HEK293T (cell line): ENCODE results near the gene EXOC6B.
A peak's percentile ranks its signal among the peaks of the same experiment; 100 is the strongest.

Source experiments
- CTCF ChIA-PET: fragments of 350-600 bp; formaldehyde crosslinking; extraction: SDS; loops from one replicate; lab custom pipeline; 2021; ENCODE audit warnings: antibody characterized with exemption, inconsistent platforms; lab: Yijun Ruan, JAX
- POLR2A ChIA-PET: fragments of 350-600 bp; formaldehyde crosslinking; extraction: SDS; loops from one replicate; lab custom pipeline; 2020; ENCODE audit warnings: antibody characterized with exemption, inconsistent platforms; lab: Yijun Ruan, JAX
- DNase-seq: peaks from one replicate; pipeline ENCODE4 v3.0.0; 2012; ENCODE audit warnings: mixed read lengths; ENCODE audit errors: extremely low spot score
- ARNT ChIP-seq: fragments of 450-650 bp; IDR thresholded peaks from 2 replicates; pipeline ENCODE4 v1.6.1; 2017; ENCODE audit warnings: mild to moderate bottlenecking
- BHLHE40 ChIP-seq: fragments of 450-650 bp; IDR thresholded peaks from 2 replicates; pipeline ENCODE4 v1.6.1; 2016; ENCODE audit warnings: mild to moderate bottlenecking, moderate library complexity, borderline replicate concordance
- CTBP1 ChIP-seq: fragments of 450-650 bp; IDR thresholded peaks from 2 replicates; pipeline ENCODE4 v1.6.1; 2016; ENCODE audit warnings: borderline replicate concordance
- ELF4 ChIP-seq: fragments of 450-650 bp; IDR thresholded peaks from 2 replicates; pipeline ENCODE4 v1.6.1; 2017; ENCODE audit warnings: antibody characterized with exemption
- FOXA1 ChIP-seq: fragments of 450-650 bp; IDR thresholded peaks from 2 replicates; pipeline ENCODE4 v1.6.1; 2016; ENCODE audit warnings: mild to moderate bottlenecking
- FOXK2 ChIP-seq: fragments of 450-650 bp; IDR thresholded peaks from 2 replicates; pipeline ENCODE4 v1.6.1; 2016; ENCODE audit warnings: mild to moderate bottlenecking
- FOXM1 ChIP-seq: fragments of 450-650 bp; IDR thresholded peaks from 2 replicates; pipeline ENCODE4 v1.6.1; 2017; ENCODE audit warnings: mild to moderate bottlenecking, borderline replicate concordance
- HDGF ChIP-seq: fragments of 450-650 bp; IDR thresholded peaks from 2 replicates; pipeline ENCODE4 v1.6.1; 2017; ENCODE audit warnings: antibody characterized with exemption, borderline replicate concordance
- L3MBTL2 ChIP-seq: fragments of 450-650 bp; conservative IDR thresholded peaks from 2 replicates; pipeline ENCODE4 v1.6.1; 2016; ENCODE audit warnings: mild to moderate bottlenecking
- LEF1 ChIP-seq: fragments of 450-650 bp; IDR thresholded peaks from 2 replicates; pipeline ENCODE4 v1.6.1; 2017; ENCODE audit warnings: mild to moderate bottlenecking, borderline replicate concordance
- NFRKB ChIP-seq: fragments of 450-650 bp; IDR thresholded peaks from 2 replicates; pipeline ENCODE4 v1.6.1; 2016; ENCODE audit warnings: mild to moderate bottlenecking, moderate library complexity
- SP1 ChIP-seq: fragments of 450-650 bp; IDR thresholded peaks from 2 replicates; pipeline ENCODE4 v1.6.1; 2017
- SUZ12 ChIP-seq: fragments of 450-650 bp; IDR thresholded peaks from 2 replicates; pipeline ENCODE4 v1.6.1; 2016; ENCODE audit warnings: mild to moderate bottlenecking
- TARDBP ChIP-seq: fragments of 450-650 bp; IDR thresholded peaks from 2 replicates; pipeline ENCODE4 v1.6.1; 2016
- ZNF384 ChIP-seq: fragments of 450-650 bp; IDR thresholded peaks from 2 replicates; pipeline ENCODE4 v1.6.1; 2016
- TF ChIP-seq, protein P1 (sequence below): fragments of 450-650 bp; IDR thresholded peaks from 2 replicates; pipeline ENCODE4 v1.6.1; 2016

EXOC6B gene

DNA sequence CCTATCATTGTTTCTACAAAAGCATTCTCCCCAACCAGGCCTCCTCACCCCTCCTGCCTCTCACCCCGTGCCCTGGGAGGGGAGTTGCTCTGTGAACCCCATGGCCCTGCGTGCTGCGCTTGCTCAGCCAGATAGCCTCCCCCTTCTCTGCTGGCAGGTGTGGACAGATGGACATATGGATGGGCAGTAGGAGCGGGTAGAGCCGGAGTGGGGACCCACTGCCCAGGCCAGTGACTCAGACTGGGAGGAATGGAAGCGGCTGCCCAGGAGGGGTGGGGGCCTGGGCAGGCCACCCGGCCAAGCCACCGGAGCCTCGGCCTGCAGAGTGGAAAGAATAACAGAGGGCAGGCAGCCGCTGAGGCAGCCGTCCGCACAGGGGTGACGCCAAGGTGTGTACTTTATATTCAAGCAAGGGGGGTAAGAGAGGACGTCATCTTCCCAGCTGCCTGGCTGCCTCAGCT is 686.9 kb downstream of the EXOC6B start:
- ChIA-PET CTCF (interaction anchor here (1.1 to 1.6 kb wide), 2 partner anchors 215 to 593 kb away, joined by 3 to 4 read pairs; no protein-coding TSS in a partner anchor), POLR2A (no interaction called here)
- TF ChIP-seq SUZ12 (no peak), HDGF (no peak), FOXK2 (no peak), FOXM1 (no peak), SP1 (no peak), NFRKB (no peak), ZNF384 (no peak), ARNT (no peak), BHLHE40 (no peak), ELF4 (no peak), FOXA1 (no peak)
- TF ChIP-seq, protein P1, sequence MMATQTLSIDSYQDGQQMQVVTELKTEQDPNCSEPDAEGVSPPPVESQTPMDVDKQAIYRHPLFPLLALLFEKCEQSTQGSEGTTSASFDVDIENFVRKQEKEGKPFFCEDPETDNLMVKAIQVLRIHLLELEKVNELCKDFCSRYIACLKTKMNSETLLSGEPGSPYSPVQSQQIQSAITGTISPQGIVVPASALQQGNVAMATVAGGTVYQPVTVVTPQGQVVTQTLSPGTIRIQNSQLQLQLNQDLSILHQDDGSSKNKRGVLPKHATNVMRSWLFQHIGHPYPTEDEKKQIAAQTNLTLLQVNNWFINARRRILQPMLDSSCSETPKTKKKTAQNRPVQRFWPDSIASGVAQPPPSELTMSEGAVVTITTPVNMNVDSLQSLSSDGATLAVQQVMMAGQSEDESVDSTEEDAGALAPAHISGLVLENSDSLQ, result no peak
- DNase-seq, result no peak

DNA sequence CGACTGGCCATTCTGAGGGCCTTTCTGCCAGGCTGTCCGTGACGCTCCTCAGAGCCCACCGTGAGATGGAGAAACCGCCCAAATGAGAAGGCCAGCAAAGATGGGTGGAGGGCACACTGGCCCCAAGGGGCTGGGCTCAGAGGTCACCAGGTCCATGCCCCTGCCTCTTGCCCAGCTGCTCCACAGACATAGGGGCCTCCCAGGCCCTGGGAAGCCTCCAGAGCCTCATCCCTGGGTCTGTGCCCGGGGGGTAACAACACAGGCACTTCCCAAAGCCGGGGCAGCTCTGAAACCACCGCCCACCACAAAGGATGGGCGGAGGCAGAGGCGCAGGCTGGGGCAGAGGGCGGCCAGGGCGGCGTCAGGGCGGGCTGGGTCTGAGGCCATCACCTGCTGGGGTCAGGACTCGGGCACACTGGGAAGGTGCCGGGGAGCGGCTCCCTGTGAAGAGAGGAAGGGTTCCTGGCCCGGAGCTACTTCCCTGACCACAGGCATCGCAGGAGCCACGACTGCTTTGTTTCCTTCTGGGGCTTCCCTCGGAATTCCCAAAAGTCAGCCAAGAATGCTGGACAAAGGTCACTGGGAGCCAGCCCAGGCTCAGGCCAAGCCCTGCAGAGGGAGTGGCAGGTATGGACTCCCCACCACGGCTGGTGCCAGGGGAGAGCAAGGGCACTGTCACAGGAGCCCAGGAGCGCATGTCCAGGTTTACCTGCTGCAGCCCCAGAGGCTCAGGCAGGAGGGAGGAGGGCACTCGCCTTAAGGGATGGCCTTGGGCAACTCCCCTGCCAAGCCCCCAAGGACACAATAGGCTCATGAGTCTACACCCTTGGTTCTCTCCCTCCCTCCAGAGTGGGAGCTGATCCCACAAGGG is 687.6 kb downstream of the EXOC6B start:
- TF ChIP-seq FOXK2, result no peak
- no peak for TF ChIP-seq L3MBTL2
- TF ChIP-seq BHLHE40, result no peak
- TF ChIP-seq TARDBP, result no peak
- TF ChIP-seq HDGF, result no peak
- TF ChIP-seq ARNT, result no peak
- TF ChIP-seq ELF4, result no peak
- ChIA-PET CTCF (interaction anchor here (0.7 to 1.6 kb wide), 3 partner anchors 214 to 618 kb away, joined by 3 to 4 read pairs (median 3); no protein-coding TSS in a partner anchor), POLR2A (no interaction called here)
- no peak for DNase-seq

DNA sequence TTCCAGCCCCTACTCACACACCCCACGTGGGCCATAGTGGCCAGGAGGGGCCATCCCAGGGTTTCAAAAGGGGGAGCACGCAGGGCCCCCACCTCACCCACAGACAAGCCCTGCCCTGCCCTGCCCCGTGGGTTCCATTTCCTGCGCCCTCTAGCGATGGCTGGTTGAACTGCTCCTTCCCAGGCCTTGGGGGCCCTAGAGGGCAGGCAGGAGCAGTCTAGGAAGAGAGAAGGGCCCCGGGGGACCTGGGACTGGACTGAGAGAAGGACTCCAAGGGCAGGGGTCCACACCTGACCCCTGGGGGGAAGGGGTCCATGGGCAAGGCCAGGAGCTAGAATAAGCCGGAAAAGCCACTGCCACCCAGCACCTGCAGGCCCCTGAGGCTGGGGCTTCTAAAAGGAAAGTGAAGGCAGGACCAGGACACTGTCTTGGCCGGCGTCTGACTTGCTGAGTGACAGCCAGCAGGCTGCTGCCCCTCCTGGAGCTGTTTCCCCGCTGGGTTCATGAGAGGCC is 688.3 kb downstream of the EXOC6B start:
- CTCF ChIA-PET, result interaction anchor here (0.6 to 1.1 kb wide), 3 partner anchors 9 to 619 kb away, joined by 3 read pairs; no protein-coding TSS in a partner anchor
- POLR2A ChIA-PET, result no interaction called here
- TF ChIP-seq CTBP1 (no peak), LEF1 (no peak), FOXK2 (no peak), ELF4 (no peak), NFRKB (no peak), FOXM1 (no peak), HDGF (no peak), ARNT (no peak), BHLHE40 (no peak), L3MBTL2 (no peak), TARDBP (no peak), SP1 (no peak), ZNF384 (no peak)
- TF ChIP-seq, protein P1, result no peak
- DNase-seq, result peak; percentile 79

DNA sequence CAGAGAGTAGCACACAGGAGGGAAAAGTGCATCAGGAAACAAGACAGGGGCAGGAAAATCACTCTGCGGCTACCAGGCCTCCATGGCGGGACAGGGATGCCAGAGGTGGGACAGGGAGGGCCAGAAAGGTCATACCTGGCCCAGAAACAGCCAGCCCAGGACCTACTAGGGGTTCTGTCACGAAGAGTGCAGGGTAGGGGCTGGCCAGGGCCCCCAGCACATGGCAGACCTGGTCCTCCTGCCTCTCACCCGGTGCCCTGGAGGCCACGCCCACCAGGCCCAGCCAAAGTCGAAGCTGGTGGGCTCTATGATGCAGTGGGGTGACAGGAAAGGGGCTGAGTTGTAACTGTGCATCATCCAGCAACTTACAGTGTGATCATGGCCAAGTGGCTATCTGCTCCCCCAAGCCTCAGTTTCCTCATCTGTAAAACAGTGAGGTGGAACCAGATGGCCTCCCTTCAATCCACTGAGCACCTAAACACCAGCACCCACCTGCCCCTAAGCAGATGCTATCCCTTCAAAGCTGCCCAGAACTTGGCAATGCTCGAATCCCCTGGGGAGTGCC is 688.8 kb downstream of the EXOC6B start:
- ChIA-PET CTCF (interaction anchor here (0.6 kb wide), 1 partner anchor 9 kb away, joined by 3 read pairs; no protein-coding TSS in a partner anchor), POLR2A (no interaction called here)
- DNase-seq, result no peak
- TF ChIP-seq ARNT, result no peak
- no peak for TF ChIP-seq L3MBTL2
- TF ChIP-seq ZNF384, result no peak

DNA sequence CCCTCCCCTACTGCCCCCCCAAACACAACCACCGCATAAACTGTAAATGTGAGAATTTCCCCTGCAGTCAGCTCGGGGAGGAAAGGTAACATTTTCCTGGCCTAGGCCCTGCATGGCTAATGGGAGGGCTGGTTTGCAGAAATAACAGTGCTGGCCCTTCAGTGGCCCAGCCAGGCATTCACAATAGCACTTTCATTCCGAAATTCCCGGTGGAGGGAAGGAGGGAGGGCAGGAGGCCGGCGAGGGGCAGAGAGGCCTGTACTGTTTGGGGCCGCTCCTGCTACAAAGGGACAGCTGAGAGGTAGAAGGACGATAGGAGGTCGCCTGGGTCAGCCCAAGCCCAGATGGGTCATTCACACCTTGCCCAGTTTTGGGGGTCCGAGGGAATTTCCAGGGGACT is 689.5 kb downstream of the EXOC6B start:
- TF ChIP-seq SUZ12, result no peak
- ChIA-PET CTCF (no interaction called here), POLR2A (no interaction called here)
- no peak for DNase-seq

DNA sequence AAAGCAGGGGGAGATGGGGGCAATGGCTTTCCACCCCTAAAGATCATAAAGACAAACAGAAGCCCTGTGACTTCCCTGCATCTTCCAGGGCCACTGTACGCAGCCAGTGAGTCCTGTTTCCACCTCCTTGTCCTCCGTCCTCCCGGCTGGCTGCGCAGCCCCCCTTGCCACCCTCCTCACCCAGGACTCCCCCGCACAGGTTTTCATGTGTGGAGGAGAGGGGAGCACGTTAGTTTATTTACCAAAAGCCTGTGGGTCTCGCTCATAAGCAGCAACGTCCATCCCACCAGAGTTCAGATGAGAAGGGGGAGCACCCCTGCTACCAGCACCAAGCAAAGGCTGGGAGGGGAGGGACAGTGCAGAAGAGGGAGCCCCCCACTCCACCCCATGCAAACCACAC is 689.9 kb downstream of the EXOC6B start:
- TF ChIP-seq CTBP1, result no peak
- no peak for TF ChIP-seq FOXM1
- no peak for TF ChIP-seq LEF1
- TF ChIP-seq L3MBTL2, result no peak
- no peak for TF ChIP-seq ARNT
- TF ChIP-seq NFRKB, result no peak
- TF ChIP-seq, protein P1, result no peak
- no peak for TF ChIP-seq TARDBP
- no peak for DNase-seq
- ChIA-PET CTCF (no interaction called here), POLR2A (no interaction called here)
